Measurements from ENCODE around the gene PCDHGB4. TPM values are rescaled to one million over a fixed set of nuclear protein-coding genes. Genes with fewer than 3 reads are reported as not detected.

The PCDHGB4 gene
- total RNA-seq, 4 donors from 2014 or later = 1.2 to 3.8 (median 2.8) TPM

DNA sequence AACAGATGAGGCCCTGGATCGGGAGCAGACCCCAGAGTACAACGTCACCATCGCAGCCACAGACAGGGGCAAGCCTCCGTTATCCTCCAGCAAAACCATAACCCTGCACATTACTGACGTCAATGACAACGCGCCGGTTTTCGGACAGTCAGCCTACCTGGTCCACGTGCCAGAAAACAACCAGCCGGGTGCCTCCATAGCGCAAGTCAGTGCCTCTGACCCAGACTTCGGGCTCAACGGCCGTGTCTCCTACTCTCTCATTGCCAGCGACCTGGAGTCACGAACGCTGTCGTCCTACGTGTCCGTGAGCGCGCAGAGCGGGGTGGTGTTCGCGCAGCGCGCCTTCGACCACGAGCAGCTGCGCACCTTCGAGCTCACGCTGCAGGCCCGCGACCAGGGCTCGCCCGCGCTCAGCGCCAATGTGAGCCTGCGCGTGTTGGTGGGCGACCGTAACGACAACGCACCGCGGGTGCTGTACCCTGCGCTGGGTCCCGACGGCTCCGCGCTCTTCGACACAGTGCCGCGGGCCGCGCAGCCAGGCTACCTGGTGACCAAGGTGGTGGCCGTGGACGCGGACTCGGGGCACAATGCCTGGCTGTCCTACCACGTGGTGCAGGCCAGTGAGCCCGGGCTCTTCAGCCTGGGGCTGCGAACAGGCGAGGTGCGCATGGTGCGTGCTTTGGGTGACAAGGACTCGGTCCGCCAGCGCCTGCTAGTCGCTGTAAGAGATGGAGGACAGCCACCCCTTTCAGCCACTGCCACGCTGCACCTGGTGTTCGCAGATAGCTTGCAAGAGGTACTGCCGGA lies 31.8 kb downstream of the PCDHGB4 start:
- peaks cover 23 to 100% (median 92%) of the 10 kb centered on the region in 3 donors for H3K9me3 ChIP-seq
- WGBS, 2 donors = 34 to 47% methylated on average over 8 to 14 of the region's 74 CpGs
- H3K36me3 ChIP-seq = peaks cover 0 to 9% (median 0%) of the 10 kb centered on the region in 3 donors
- H3K4me1 ChIP-seq = peaks cover 0 to 8% (median 0%) of the 10 kb centered on the region in 3 donors
- peaks cover 0 to 47% (median 0%) of the 10 kb centered on the region in 4 donors for H3K27me3 ChIP-seq
- intact Hi-C loops (cut with DNase I) = loop anchor here (10.0 kb wide), 2 partner anchors 106 to 136 kb away; no protein-coding TSS in a partner anchor
- TF ChIP-seq, protein P1, sequence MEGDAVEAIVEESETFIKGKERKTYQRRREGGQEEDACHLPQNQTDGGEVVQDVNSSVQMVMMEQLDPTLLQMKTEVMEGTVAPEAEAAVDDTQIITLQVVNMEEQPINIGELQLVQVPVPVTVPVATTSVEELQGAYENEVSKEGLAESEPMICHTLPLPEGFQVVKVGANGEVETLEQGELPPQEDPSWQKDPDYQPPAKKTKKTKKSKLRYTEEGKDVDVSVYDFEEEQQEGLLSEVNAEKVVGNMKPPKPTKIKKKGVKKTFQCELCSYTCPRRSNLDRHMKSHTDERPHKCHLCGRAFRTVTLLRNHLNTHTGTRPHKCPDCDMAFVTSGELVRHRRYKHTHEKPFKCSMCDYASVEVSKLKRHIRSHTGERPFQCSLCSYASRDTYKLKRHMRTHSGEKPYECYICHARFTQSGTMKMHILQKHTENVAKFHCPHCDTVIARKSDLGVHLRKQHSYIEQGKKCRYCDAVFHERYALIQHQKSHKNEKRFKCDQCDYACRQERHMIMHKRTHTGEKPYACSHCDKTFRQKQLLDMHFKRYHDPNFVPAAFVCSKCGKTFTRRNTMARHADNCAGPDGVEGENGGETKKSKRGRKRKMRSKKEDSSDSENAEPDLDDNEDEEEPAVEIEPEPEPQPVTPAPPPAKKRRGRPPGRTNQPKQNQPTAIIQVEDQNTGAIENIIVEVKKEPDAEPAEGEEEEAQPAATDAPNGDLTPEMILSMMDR (IDR thresholded peaks at IDR 0.05) = no peak
- no peak for TF ChIP-seq POLR2A (IDR thresholded peaks at IDR 0.05)
- peak overlapping the region in 1 of 4 donors; percentile 57 for H3K4me3 ChIP-seq
- no peak overlapping the region for H3K27ac ChIP-seq
- DNase-seq = no peak

DNA sequence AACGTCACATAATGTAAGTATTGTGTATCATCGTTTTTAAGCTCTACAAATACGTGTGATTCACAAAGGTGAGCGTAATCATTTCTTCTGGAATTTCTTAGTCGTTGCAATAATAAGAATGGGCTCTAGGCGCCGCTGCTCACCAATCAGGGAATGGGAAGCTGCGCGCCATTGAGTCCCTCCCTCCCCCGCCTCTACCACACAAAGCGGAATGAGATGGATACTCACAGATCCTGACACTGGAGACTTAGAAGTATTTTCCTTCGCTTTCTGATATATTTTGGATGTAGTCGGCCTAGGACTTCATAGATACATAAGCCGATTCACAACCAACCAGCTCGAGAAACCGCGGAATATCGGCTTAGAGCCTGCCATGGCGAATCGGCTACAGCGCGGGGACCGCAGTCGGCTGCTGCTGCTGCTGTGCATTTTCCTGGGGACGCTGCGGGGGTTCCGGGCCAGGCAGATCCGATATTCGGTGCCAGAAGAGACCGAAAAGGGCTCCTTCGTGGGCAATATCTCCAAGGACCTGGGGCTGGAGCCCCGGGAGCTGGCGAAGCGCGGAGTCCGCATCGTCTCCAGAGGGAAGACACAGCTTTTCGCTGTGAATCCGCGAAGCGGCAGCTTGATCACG lies 33.5 kb downstream of the PCDHGB4 start, which contains the start of gene PCDHGA11:
TSS of gene PCDHGA11 (plus strand) at position 197 of the 634 bp plus-strand sequence. CDS start at position 374, 177 bp downstream.
- intact Hi-C loops (cut with DNase I) = no loop called here

DNA sequence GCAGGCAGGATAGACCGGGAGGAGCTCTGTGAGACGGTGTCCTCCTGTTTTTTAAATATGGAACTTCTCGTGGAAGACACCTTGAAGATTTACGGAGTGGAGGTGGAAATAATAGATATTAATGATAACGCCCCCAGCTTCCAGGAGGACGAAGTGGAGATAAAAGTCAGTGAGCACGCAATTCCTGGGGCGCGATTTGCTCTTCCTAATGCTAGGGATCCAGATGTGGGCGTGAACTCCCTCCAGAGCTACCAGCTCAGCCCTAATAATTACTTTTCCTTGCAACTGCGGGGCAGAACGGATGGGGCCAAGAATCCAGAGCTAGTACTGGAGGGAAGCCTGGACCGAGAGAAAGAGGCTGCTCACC lies 34.0 kb downstream of the PCDHGB4 start:
- peaks cover 0 to 9% (median 0%) of the 10 kb centered on the region in 3 donors for H3K36me3 ChIP-seq
- intact Hi-C loops (cut with DNase I) = no loop called here
- H3K27ac ChIP-seq = no peak overlapping the region
- no peak for DNase-seq
- peaks cover 23 to 100% (median 93%) of the 10 kb centered on the region in 3 donors for H3K9me3 ChIP-seq
- H3K27me3 ChIP-seq = peaks cover 0 to 36% (median 0%) of the 10 kb centered on the region in 4 donors
- TF ChIP-seq POLR2A (IDR thresholded peaks at IDR 0.05) = no peak
- TF ChIP-seq, protein P1 (IDR thresholded peaks at IDR 0.05) = no peak
- peaks cover 0 to 8% (median 0%) of the 10 kb centered on the region in 3 donors for H3K4me1 ChIP-seq
- H3K4me3 ChIP-seq = peak overlapping the region in 3 of 4 donors; percentile 24 to 58 (median 31)
- WGBS, 2 donors = 14 to 16% methylated on average over 12 to 13 of the region's 13 CpGs

More for the DNA sequence above, 33.5 kb downstream of the PCDHGB4 start, which contains the start of gene PCDHGA11:
- Histone ChIP-seq H3K9me3 (peaks cover 23 to 100% (median 92%) of the 10 kb centered on the region in 3 donors), H3K4me3 (peak within 1 kb of the TSS in 3 of 4 donors; percentile 24 to 58 (median 31)), H3K27ac (no peak within 1 kb of the TSS), H3K36me3 (peaks cover 0 to 9% (median 0%) of the 10 kb centered on the region in 3 donors), H3K27me3 (peaks cover 0 to 36% (median 0%) of the 10 kb centered on the region in 4 donors), H3K4me1 (peaks cover 0 to 8% (median 0%) of the 10 kb centered on the region in 3 donors)
- TF ChIP-seq POLR2A (IDR thresholded peaks at IDR 0.05) = no peak
- TF ChIP-seq, protein P1 (IDR thresholded peaks at IDR 0.05) = peak in 5 of 6 experiments; percentile 15 to 44 (median 24)
- WGBS, 2 donors = 13 to 28% methylated on average over 16 to 31 of the region's 42 CpGs
- DNase-seq = no peak

DNA sequence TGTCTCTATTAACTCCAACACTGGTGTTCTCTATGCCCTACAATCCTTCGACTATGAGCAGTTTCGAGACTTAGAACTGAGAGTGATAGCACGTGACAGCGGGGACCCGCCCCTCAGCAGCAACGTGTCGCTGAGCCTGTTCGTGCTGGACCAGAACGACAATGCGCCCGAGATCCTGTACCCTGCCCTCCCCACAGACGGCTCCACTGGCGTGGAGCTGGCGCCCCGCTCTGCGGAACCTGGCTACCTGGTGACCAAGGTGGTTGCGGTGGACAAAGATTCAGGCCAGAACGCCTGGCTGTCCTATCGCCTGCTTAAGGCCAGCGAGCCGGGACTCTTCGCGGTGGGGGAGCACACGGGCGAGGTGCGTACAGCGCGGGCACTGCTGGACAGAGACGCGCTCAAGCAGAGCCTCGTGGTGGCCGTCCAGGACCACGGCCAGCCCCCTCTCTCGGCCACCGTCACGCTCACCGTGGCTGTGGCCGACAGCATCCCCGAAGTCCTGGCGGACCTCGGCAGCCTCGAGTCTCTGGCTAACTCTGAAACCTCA lies 35.3 kb downstream of the PCDHGB4 start:
- DNase-seq = no peak
- WGBS, 2 donors = no CpG with 5 or more reads among the region's 42 CpGs
- peaks cover 0 to 39% (median 0%) of the 10 kb centered on the region in 4 donors for H3K27me3 ChIP-seq
- H3K9me3 ChIP-seq = peaks cover 29 to 100% (median 93%) of the 10 kb centered on the region in 3 donors
- intact Hi-C loops (cut with DNase I) = no loop called here
- H3K27ac ChIP-seq = no peak overlapping the region
- peaks cover 0 to 9% (median 0%) of the 10 kb centered on the region in 3 donors for H3K36me3 ChIP-seq
- H3K4me3 ChIP-seq = peak overlapping the region in 1 of 4 donors; percentile 5
- peaks cover 0 to 8% (median 0%) of the 10 kb centered on the region in 3 donors for H3K4me1 ChIP-seq
- TF ChIP-seq, protein P1 (IDR thresholded peaks at IDR 0.05) = no peak
- no peak for TF ChIP-seq POLR2A (IDR thresholded peaks at IDR 0.05)

All from esophagus squamous epithelium (tissue), 5 donors.